ENCODE data around the gene DNER.

GRCh38 chr2:229433351-229433750, 281.0 kb downstream of the DNER start:
- TF ChIP-seq, protein P1, sequence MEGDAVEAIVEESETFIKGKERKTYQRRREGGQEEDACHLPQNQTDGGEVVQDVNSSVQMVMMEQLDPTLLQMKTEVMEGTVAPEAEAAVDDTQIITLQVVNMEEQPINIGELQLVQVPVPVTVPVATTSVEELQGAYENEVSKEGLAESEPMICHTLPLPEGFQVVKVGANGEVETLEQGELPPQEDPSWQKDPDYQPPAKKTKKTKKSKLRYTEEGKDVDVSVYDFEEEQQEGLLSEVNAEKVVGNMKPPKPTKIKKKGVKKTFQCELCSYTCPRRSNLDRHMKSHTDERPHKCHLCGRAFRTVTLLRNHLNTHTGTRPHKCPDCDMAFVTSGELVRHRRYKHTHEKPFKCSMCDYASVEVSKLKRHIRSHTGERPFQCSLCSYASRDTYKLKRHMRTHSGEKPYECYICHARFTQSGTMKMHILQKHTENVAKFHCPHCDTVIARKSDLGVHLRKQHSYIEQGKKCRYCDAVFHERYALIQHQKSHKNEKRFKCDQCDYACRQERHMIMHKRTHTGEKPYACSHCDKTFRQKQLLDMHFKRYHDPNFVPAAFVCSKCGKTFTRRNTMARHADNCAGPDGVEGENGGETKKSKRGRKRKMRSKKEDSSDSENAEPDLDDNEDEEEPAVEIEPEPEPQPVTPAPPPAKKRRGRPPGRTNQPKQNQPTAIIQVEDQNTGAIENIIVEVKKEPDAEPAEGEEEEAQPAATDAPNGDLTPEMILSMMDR (IDR thresholded peaks at IDR 0.05), result no peak
- peak; percentile 5 for TF ChIP-seq POLR2AphosphoS5 (IDR thresholded peaks at IDR 0.05)
- no peak for TF ChIP-seq POLR2A (IDR thresholded peaks at IDR 0.05)
